Stimulated activated CD8-positive, alpha-beta memory T cell treated with anti-CD3 and anti-CD28 coated beads, Interleukin-15, amount 100 ng/mL, for 4 hours (primary cell): Measurements from ENCODE around the gene RIMBP3C.
"Not testable (repeated sequence)": the region's sequence is repeated elsewhere in the genome, so short reads cannot be mapped to it uniquely, and the experiment has no call there.

Experiments
- DNase-seq, 2 donors: peaks; one replicate each; pipeline ENCODE4 v3.0.0-alpha.2; 2020; ENCODE audit warnings: low read depth in 2 of 2

RIMBP3C gene

GRCh38 chr22:21551361-21551760 lies at the start of gene RIMBP3C:
RIMBP3C (minus strand) TSS chr22:21551461; CDS start chr22:21550976, 485 bp downstream.
- DNase-seq = not testable (repeated sequence)

- DNase-seq = no peak
These were observed 48.0 kb upstream of the RIMBP3C start for GRCh38 chr22:21599053-21599893.

DNA sequence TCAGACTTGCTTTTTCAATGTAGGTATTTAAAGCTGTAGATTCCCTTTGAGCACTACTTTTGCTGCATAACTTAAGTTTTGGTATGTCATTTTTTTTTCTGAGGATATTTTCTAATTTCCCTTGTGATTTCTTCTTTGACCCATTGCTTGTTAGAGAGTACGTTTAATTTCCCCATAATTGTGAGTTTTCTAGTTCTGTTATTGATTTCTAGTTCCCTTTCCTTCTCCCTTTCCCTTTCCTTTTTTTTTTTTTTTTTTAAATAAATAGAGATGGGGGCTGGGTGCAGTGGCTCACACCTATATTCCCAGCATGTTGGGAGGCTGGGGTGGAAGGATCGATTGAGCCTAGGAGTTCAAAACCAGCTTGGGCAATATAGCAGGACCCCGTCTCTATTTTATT lies 47.0 kb upstream of the RIMBP3C start:
- no peak for DNase-seq

GRCh38 chr22:21596356-21597135 lies 45.3 kb upstream of the RIMBP3C start:
- DNase-seq = not testable (repeated sequence)

DNA sequence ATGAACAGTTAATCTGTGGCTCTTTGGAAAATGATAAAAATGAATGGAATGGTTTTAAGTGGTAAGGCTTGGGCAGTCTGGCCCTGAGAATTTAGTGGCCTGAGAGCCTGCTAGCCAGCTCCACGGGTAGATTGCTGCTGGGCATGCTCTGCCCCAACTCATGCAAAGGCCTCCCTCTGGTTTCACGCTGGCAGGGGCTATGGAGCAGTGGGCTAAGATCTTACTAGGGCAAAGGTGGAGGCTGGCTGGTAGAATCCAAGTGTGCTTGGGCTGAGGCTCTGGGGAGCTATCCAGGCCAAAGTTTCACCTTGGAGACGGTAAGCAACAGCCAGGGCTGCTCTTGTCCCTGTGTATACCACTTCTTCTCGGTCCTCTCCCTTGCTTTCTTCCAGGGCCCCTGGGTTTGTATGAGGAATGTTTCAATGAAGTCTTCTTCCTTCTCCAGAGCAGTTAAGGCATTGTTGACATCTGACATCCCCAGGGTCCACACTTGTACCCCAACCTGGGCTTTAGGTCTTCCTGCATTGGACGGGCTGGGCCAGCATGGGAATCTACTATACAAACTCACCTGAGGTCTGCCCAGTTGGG lies 43.7 kb upstream of the RIMBP3C start:
- DNase-seq = no peak

GRCh38 chr22:21593406-21594232 lies 42.4 kb upstream of the RIMBP3C start:
- DNase-seq = no peak

- no peak for DNase-seq
These were observed 41.2 kb upstream of the RIMBP3C start for GRCh38 chr22:21592422-21592821.

GRCh38 chr22:21591695-21592094 lies 40.4 kb upstream of the RIMBP3C start:
- no peak for DNase-seq

DNA sequence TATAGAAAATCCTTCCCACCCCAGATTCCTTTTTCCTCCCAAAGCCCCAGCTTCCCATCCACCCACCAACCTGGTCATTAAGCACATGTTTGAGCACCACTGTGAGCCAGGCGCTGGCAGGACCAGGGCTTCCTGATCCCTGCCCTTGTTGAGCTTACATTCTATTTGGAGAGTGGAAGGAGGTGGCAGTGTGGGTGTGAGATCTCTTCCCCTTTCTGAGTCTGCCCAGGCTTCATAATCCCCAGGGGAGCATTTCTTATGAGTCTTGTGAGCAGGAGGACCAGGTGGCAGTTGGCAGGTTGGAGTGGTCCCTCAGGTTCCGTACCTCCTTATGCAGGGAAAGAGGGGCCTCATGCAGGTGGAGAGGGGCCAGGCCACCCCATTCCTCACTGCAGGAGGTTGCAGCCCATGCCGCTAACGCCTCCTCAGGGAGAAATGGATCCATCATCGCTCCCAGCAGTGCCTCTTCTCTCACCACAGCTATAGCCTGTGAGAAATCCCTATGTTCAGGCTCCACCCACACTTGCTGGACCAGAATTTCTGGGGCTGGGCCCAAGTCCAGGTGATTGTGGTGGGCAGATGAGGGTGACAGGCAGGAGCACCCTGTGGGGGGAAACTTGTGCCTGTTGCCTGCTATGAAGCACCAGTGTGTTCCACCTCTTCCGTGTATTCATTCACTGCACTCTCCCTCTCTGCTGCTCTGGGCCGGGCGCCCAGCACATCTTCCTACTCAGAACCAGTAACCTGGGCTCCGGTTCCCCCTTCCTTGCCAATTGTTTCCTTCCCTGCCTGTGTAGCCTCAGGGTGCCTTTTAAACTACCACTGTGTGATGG lies 39.8 kb upstream of the RIMBP3C start:
- DNase-seq = no peak

DNA sequence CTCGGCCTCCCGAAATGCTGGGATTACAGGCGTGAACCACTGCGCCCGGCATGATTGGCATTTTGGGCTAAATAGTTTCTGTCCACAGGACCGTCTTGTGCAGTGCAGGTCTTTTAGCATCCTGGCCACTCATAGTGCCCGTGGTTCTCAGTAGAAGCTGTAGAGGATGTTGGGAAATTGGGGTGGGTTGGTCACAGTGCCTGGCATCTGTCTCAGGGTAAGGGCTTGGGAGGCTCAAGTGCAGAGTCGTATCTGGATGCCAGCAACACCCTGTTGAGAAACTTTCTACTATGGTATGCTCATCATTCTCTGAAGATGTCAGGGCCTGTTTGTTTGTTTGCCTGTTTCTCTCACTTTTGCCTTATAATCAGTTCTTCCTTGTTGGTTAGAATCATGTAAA lies 38.1 kb upstream of the RIMBP3C start:
- DNase-seq = no peak

DNA sequence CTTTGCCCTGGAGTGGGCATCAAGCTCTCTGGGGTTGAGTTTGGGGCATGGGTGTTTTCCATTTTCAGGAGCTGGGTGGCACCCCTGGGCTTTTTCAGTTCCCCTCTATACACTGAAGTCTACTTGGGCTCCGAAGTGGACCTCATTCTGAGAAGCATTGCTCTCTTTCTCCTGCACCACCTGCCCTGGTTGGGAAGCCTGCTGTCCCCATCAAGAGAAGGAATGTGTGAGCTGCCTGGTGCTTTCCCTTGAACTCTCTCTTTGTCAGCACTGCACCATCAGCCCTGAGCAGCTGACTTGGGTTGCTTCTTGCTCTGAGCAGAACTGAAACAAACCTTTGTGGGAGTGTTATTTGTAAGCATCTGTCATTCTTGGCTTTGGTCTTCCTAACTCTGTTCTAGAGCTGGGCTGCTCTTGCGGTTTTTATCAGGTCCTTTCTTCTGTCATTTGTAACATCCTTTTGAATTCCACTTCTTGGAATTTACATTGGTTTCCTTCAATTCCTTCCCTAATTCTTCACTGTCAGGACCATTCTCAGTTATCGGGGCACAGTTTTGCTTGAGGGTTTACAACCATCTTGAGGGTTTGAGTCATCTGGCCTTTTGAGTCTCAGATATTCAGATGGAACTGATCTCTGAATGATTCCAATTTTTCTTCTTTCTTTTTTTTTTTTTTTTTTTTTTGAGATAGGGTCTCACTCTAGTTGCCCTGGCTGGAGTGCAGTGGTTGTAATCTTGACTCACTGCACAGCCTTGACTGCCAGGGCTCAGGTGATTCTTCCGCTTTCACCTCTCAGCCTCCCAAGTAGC lies 36.7 kb upstream of the RIMBP3C start:
- DNase-seq = no peak

GRCh38 chr22:21585389-21585788 lies 34.1 kb upstream of the RIMBP3C start:
- DNase-seq = no peak

- DNase-seq = no peak
These were observed 31.8 kb upstream of the RIMBP3C start for GRCh38 chr22:21582801-21583740.

DNA sequence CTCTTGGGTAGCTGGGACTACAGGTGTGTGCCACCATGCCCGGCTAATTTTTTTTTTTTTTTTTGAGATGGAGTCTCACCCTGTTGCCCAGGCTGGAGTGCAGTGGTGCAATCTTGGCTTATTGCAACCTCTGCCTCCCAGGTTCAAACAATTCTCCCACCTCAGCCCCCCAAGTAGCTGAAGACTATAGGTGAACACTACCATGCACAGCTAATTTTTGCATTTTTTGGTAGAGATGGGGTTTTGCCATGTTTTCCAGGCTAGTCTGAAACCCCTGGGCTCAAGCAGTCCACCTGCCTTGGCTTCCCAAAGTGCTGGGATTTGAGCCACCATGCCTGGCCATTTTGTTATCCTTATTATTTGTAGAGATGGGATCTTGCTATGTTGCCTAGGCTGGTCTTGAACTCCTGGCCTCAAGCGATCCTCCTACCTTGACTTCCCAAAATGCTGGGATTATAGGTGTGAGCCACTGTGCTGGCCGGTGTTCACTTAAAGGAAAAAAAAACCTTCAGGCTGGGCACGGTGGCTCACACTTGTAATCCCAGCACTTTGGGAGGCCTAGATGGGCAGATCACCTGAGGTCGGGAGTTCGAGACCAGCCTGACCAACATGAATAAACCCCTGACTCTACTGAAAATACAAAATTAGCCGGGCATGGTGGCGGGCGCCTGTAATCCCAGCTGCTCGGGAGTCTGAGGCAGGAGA lies 29.9 kb upstream of the RIMBP3C start:
- not testable (repeated sequence) for DNase-seq

- DNase-seq = not testable (repeated sequence)
These were observed 29.4 kb upstream of the RIMBP3C start for GRCh38 chr22:21580623-21581007.

GRCh38 chr22:21579474-21579851 lies 28.2 kb upstream of the RIMBP3C start:
- no peak for DNase-seq

DNA sequence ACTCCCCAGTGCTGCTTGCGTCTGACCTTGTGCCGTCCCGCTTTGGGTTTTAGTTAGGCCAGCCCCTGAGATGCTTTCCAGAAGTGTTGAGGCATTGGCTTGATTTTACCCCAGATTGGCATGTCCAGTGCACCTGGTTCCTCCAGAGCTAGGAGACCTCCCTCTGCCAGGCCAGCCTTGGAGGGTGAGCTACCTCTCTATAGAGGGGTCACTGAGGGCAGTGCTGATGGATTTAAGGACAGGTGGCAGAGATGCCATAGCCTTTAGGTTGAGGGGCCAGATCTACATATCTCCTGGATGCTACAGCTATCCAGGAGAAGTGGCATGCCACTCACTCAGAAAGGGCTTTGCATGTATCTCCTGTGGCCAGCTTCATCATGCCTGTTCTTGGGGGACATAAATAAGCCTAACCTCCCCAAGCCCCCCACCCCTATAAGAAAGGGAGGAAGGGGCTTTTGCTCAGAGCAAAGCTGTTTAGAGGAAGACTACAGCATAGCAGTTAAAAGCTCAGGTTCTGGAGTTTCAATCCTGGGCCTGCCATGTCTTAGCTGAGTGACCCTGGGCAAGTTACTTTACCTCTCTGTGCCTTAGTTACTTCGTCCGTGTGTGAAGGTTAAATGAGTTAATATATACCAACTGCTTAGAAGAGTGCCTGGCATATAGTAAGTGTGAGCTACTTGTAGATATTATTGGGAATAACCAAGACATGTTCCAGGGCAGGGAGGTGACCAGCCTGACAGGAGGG lies 22.7 kb upstream of the RIMBP3C start:
- DNase-seq = no peak
